Measurements from ENCODE around the gene SCP2.

SCP2 gene

GRCh38 chr1:52928015-52928404 is 934 bp downstream of the SCP2 start:
- Histone ChIP-seq H3K4me2 (ENCODE audit: low read length) (no peak overlapping the region), H3K4me3 (ENCODE audit: low read length) (no peak overlapping the region), H3K4me1 (ENCODE audit: control insufficient read depth, low read length) (no peaks in the 10 kb centered on the region), H3K36me3 (ENCODE audit: control insufficient read depth, low read length) (no peaks in the 10 kb centered on the region), H3F3A (ENCODE audit: control insufficient read depth, insufficient read depth) (no peaks in the 10 kb centered on the region), H4K20me1 (ENCODE audit: control insufficient read depth, insufficient read depth, low read depth, low read length) (no peaks in the 10 kb centered on the region), H3K79me2 (ENCODE audit: control insufficient read depth, low read length) (no peaks in the 10 kb centered on the region), H3K27ac (ENCODE audit: low read depth, low read length) (no peak overlapping the region), H3K9me3 (ENCODE audit: control insufficient read depth, insufficient read depth, low read length) (no peaks in the 10 kb centered on the region), H3K27me3 (ENCODE audit: control insufficient read depth, low read length) (no peaks in the 10 kb centered on the region), H3K9me2 (replicated peaks; ENCODE audit: control insufficient read depth, low read length) (no peaks in the 10 kb centered on the region)
- no peak for TF ChIP-seq CTCF (IDR thresholded peaks at IDR 0.05; ENCODE audit: low read depth, low read length, poor library complexity, severe bottlenecking)

GRCh38 chr1:52929019-52929418 is 1.9 kb downstream of the SCP2 start:
- Histone ChIP-seq H3K36me3 (ENCODE audit: control insufficient read depth, low read length) (no peaks in the 10 kb centered on the region), H3K4me1 (ENCODE audit: control insufficient read depth, low read length) (no peaks in the 10 kb centered on the region), H4K20me1 (ENCODE audit: control insufficient read depth, insufficient read depth, low read depth, low read length) (no peaks in the 10 kb centered on the region), H3K27me3 (ENCODE audit: control insufficient read depth, low read length) (no peaks in the 10 kb centered on the region), H3K27ac (ENCODE audit: low read depth, low read length) (no peak overlapping the region), H3F3A (ENCODE audit: control insufficient read depth, insufficient read depth) (no peaks in the 10 kb centered on the region), H3K79me2 (ENCODE audit: control insufficient read depth, low read length) (no peaks in the 10 kb centered on the region), H3K4me2 (ENCODE audit: low read length) (no peak overlapping the region), H3K9me3 (ENCODE audit: control insufficient read depth, insufficient read depth, low read length) (no peaks in the 10 kb centered on the region), H3K4me3 (ENCODE audit: low read length) (no peak overlapping the region), H3K9me2 (replicated peaks; ENCODE audit: control insufficient read depth, low read length) (no peaks in the 10 kb centered on the region)
- TF ChIP-seq CTCF (IDR thresholded peaks at IDR 0.05; ENCODE audit: low read depth, low read length, poor library complexity, severe bottlenecking) (no peak), EZH2phosphoT487 (IDR thresholded peaks at IDR 0.05; ENCODE audit: borderline replicate concordance, low read length) (no peak)

GRCh38 chr1:52937433-52938182 is 10.5 kb downstream of the SCP2 start:
- Histone ChIP-seq H3K4me2 (ENCODE audit: low read length) (no peak overlapping the region), H3K4me3 (ENCODE audit: low read length) (no peak overlapping the region), H3K27me3 (ENCODE audit: control insufficient read depth, low read length) (peaks cover 10% of the 10 kb centered on the region), H3K27ac (ENCODE audit: low read depth, low read length) (no peak overlapping the region), H3K36me3 (ENCODE audit: control insufficient read depth, low read length) (no peaks in the 10 kb centered on the region), H3K4me1 (ENCODE audit: control insufficient read depth, low read length) (no peaks in the 10 kb centered on the region), H3F3A (ENCODE audit: control insufficient read depth, insufficient read depth) (no peaks in the 10 kb centered on the region), H3K9me3 (ENCODE audit: control insufficient read depth, insufficient read depth, low read length) (no peaks in the 10 kb centered on the region), H3K79me2 (ENCODE audit: control insufficient read depth, low read length) (no peaks in the 10 kb centered on the region), H4K20me1 (ENCODE audit: control insufficient read depth, insufficient read depth, low read depth, low read length) (no peaks in the 10 kb centered on the region), H3K9me2 (replicated peaks; ENCODE audit: control insufficient read depth, low read length) (no peaks in the 10 kb centered on the region)
- TF ChIP-seq CTCF (IDR thresholded peaks at IDR 0.05; ENCODE audit: low read depth, low read length, poor library complexity, severe bottlenecking): no peak
- no peak for TF ChIP-seq EZH2phosphoT487 (IDR thresholded peaks at IDR 0.05; ENCODE audit: borderline replicate concordance, low read length)

All from DOHH2 (cell line).